ENCODE results near the gene DAZAP1.

The DAZAP1 gene
- total RNA-seq: 141 to 150 (median 144) reads per million in 3 donors

- H3K4me3 ChIP-seq (ENCODE audit: insufficient read depth, low read depth, low read length, poor library complexity, severe bottlenecking): peak within 1 kb of the TSS; percentile 96
- no peaks in the 10 kb centered on the region for H3K9me3 ChIP-seq (ENCODE audit: control insufficient read depth, low read length)
- peak; percentile 16 to 29 (median 29) for DNase-seq
- no peaks in the 10 kb centered on the region for H3K27me3 ChIP-seq (replicated peaks; ENCODE audit: control insufficient read depth, insufficient read depth, low read length, poor library complexity, severe bottlenecking)
- H3K36me3 ChIP-seq (ENCODE audit: control insufficient read depth, insufficient read depth, low read length): no peaks in the 10 kb centered on the region
- peak within 1 kb of the TSS; percentile 95 for H3K27ac ChIP-seq (ENCODE audit: insufficient read depth, low read length, poor library complexity, severe bottlenecking)
- H3K4me1 ChIP-seq (ENCODE audit: control insufficient read depth, insufficient read depth, low read length, poor library complexity, severe bottlenecking): peaks cover 47% of the 10 kb centered on the region
These were observed at the start of gene DAZAP1 for GRCh38 chr19:1407528-1408299. Gene DAZAP1 (plus strand): TSS chr19:1407586. CDS start chr19:1407774, 188 bp downstream.

DNA sequence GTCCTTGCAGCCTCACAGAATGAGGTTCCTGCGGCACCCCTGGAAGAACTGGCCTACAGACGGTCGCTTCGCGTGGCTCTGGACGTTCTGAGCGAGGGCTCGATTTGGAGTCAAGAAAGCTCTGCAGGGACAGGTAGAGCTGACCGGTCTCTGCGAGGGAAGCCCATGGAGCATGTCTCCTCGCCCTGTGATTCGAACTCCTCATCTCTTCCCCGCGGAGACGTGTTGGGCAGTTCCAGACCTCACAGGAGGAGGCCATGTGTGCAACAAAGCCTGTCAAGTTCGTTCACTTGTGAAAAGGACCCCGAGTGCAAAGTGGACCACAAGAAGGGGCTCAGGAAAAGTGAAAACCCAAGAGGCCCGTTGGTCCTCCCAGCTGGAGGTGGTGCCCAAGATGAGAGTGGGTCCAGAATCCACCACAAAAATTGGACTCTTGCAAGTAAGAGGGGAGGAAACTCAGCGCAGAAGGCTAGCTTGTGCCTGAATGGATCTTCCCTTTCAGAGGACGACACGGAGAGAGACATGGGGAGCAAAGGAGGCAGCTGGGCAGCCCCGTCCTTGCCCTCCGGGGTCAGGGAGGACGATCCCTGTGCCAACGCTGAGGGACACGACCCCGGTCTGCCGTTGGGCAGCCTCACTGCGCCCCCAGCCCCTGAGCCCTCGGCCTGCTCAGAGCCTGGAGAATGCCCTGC, 47.1 kb upstream of the DAZAP1 start:
- Histone ChIP-seq H3K9me3 (ENCODE audit: control insufficient read depth, low read length) (no peaks in the 10 kb centered on the region), H3K4me1 (ENCODE audit: control insufficient read depth, insufficient read depth, low read length, poor library complexity, severe bottlenecking) (peaks cover 13% of the 10 kb centered on the region), H3K4me3 (ENCODE audit: insufficient read depth, low read depth, low read length, poor library complexity, severe bottlenecking) (no peak overlapping the region), H3K27ac (ENCODE audit: insufficient read depth, low read length, poor library complexity, severe bottlenecking) (no peak overlapping the region), H3K27me3 (replicated peaks; ENCODE audit: control insufficient read depth, insufficient read depth, low read length, poor library complexity, severe bottlenecking) (no peaks in the 10 kb centered on the region), H3K36me3 (ENCODE audit: control insufficient read depth, insufficient read depth, low read length) (peaks cover 15% of the 10 kb centered on the region)
- no peak for DNase-seq

GRCh38 chr19:1360818-1361461, 46.4 kb upstream of the DAZAP1 start:
- no peaks in the 10 kb centered on the region for H3K27me3 ChIP-seq (replicated peaks; ENCODE audit: control insufficient read depth, insufficient read depth, low read length, poor library complexity, severe bottlenecking)
- H3K36me3 ChIP-seq (ENCODE audit: control insufficient read depth, insufficient read depth, low read length): peaks cover 15% of the 10 kb centered on the region
- no peaks in the 10 kb centered on the region for H3K9me3 ChIP-seq (ENCODE audit: control insufficient read depth, low read length)
- H3K4me3 ChIP-seq (ENCODE audit: insufficient read depth, low read depth, low read length, poor library complexity, severe bottlenecking): no peak overlapping the region
- H3K27ac ChIP-seq (ENCODE audit: insufficient read depth, low read length, poor library complexity, severe bottlenecking): no peak overlapping the region
- peaks cover 7% of the 10 kb centered on the region for H3K4me1 ChIP-seq (ENCODE audit: control insufficient read depth, insufficient read depth, low read length, poor library complexity, severe bottlenecking)
- no peak for DNase-seq

DNA sequence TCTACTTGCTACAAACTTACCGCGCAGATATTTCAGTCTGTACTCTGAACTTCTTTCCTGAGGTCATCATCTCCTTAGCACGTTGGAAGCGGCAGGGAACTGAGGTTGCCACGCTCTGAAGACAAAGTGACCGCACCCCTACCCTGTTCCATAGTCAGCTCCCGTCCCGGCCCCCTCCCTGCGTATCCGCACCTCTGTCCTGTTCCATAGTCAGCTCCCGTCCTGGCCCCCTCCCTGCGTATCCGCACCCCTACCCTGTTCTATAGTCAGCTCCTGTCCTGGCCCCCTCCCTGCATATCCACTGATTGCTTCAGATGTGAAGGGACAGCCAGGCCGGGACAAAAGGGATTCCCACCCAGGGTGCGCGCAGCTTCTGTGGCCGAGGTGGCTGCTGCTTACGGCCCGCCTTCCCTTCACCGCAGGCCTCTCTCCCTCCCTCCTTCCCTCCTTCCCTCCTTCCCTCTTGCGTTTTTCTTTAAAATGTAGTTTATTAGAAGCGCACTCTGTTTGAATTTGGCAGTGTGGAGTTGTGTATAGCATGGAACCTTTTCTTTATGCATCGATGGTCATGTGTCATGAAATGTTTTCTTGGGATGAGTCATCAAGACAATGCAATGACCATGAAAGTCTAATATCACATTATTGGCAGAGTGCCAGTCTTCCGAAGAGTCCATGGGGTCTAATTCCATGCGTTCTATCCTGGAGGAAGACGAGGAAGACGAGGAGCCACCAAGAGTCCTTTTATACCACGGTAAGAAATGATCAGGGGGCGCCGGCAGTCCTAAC, 45.6 kb upstream of the DAZAP1 start:
- H3K27ac ChIP-seq (ENCODE audit: insufficient read depth, low read length, poor library complexity, severe bottlenecking): no peak overlapping the region
- no peak overlapping the region for H3K4me3 ChIP-seq (ENCODE audit: insufficient read depth, low read depth, low read length, poor library complexity, severe bottlenecking)
- H3K9me3 ChIP-seq (ENCODE audit: control insufficient read depth, low read length): no peaks in the 10 kb centered on the region
- DNase-seq: no peak
- H3K4me1 ChIP-seq (ENCODE audit: control insufficient read depth, insufficient read depth, low read length, poor library complexity, severe bottlenecking): peaks cover 7% of the 10 kb centered on the region
- peaks cover 18% of the 10 kb centered on the region for H3K36me3 ChIP-seq (ENCODE audit: control insufficient read depth, insufficient read depth, low read length)
- H3K27me3 ChIP-seq (replicated peaks; ENCODE audit: control insufficient read depth, insufficient read depth, low read length, poor library complexity, severe bottlenecking): no peaks in the 10 kb centered on the region

- no peaks in the 10 kb centered on the region for H3K27me3 ChIP-seq (replicated peaks; ENCODE audit: control insufficient read depth, insufficient read depth, low read length, poor library complexity, severe bottlenecking)
- DNase-seq: no peak
- no peak overlapping the region for H3K27ac ChIP-seq (ENCODE audit: insufficient read depth, low read length, poor library complexity, severe bottlenecking)
- peaks cover 7% of the 10 kb centered on the region for H3K4me1 ChIP-seq (ENCODE audit: control insufficient read depth, insufficient read depth, low read length, poor library complexity, severe bottlenecking)
- no peaks in the 10 kb centered on the region for H3K9me3 ChIP-seq (ENCODE audit: control insufficient read depth, low read length)
- no peak overlapping the region for H3K4me3 ChIP-seq (ENCODE audit: insufficient read depth, low read depth, low read length, poor library complexity, severe bottlenecking)
- H3K36me3 ChIP-seq (ENCODE audit: control insufficient read depth, insufficient read depth, low read length): peaks cover 14% of the 10 kb centered on the region
These were observed 44.8 kb upstream of the DAZAP1 start for GRCh38 chr19:1362387-1363257.

DNA sequence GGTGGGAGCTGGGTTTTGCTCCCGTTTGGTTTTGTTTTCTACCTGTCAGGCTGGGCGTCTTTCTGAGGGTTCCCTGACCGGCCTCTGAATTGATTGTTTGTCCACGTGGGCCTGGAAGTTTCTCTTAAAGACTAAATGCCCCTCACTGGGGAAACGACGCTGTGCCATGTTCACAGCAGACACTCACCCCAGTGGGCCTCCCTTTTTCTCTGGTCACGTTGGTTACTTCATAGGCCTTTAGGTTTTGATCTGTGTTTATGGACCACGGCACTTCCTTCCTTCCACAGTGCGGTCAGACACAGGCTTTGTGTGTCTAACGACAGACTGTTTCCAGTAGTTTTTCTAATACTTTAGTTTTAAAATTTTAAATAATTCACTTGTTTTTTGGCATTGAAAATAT, 43.8 kb upstream of the DAZAP1 start:
- Histone ChIP-seq H3K9me3 (ENCODE audit: control insufficient read depth, low read length) (no peaks in the 10 kb centered on the region), H3K27ac (ENCODE audit: insufficient read depth, low read length, poor library complexity, severe bottlenecking) (no peak overlapping the region), H3K27me3 (replicated peaks; ENCODE audit: control insufficient read depth, insufficient read depth, low read length, poor library complexity, severe bottlenecking) (no peaks in the 10 kb centered on the region), H3K4me1 (ENCODE audit: control insufficient read depth, insufficient read depth, low read length, poor library complexity, severe bottlenecking) (peaks cover 7% of the 10 kb centered on the region), H3K4me3 (ENCODE audit: insufficient read depth, low read depth, low read length, poor library complexity, severe bottlenecking) (no peak overlapping the region), H3K36me3 (ENCODE audit: control insufficient read depth, insufficient read depth, low read length) (peaks cover 10% of the 10 kb centered on the region)
- DNase-seq: peak in 1 of 3 donors; percentile 23

GRCh38 chr19:1364070-1364704, 43.2 kb upstream of the DAZAP1 start:
- H3K36me3 ChIP-seq (ENCODE audit: control insufficient read depth, insufficient read depth, low read length): peaks cover 6% of the 10 kb centered on the region
- no peak overlapping the region for H3K27ac ChIP-seq (ENCODE audit: insufficient read depth, low read length, poor library complexity, severe bottlenecking)
- H3K4me3 ChIP-seq (ENCODE audit: insufficient read depth, low read depth, low read length, poor library complexity, severe bottlenecking): no peak overlapping the region
- DNase-seq: no peak
- peaks cover 7% of the 10 kb centered on the region for H3K4me1 ChIP-seq (ENCODE audit: control insufficient read depth, insufficient read depth, low read length, poor library complexity, severe bottlenecking)
- no peaks in the 10 kb centered on the region for H3K27me3 ChIP-seq (replicated peaks; ENCODE audit: control insufficient read depth, insufficient read depth, low read length, poor library complexity, severe bottlenecking)
- no peaks in the 10 kb centered on the region for H3K9me3 ChIP-seq (ENCODE audit: control insufficient read depth, low read length)

DNA sequence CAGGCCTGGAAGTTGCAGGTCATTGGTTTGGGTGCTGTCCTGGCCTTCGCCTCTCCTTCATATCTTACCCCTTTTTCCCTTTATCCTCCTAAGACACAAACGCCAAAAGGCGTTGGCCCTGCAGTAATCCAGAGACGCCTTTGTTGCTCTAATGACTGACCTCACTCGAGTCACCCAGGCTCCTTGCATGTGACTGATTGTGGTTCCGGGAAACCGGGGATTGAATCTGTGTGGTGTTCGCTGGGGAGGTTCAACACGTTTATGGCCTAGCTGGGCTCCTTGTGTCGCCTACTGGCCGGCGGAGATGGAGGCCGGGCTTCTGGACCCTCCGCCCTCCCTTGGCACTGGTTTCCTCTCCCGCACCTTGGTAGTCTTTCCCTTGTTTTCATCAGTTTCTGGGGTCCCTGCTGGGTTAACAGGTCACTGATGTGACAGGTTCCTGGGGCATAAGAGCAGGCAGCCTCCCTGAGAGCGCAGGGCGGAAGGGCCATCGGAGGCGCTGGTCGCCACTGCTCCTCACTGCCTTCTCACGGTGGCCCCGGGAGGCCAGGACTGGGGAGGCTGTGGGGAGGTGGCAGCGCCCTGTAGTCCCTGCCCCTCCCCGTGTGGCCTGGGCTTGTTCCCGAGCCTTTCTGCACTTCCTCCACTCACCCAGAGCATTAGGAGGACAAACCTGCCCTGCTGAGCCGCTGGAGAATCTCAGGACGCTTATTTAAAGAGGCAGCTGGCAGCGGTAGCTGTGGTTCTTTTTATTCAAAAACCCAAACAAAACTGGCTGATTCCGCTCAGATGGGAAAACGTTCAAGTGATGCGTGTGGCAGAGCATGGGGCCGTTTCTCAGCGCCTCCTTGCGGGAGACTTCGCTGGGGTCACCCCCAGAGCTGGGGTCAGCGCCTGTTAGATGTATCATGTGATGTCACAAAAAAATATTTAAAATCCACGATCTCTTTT, 41.8 kb upstream of the DAZAP1 start:
- Histone ChIP-seq H3K4me1 (ENCODE audit: control insufficient read depth, insufficient read depth, low read length, poor library complexity, severe bottlenecking) (peaks cover 7% of the 10 kb centered on the region), H3K9me3 (ENCODE audit: control insufficient read depth, low read length) (no peaks in the 10 kb centered on the region), H3K27me3 (replicated peaks; ENCODE audit: control insufficient read depth, insufficient read depth, low read length, poor library complexity, severe bottlenecking) (no peaks in the 10 kb centered on the region), H3K36me3 (ENCODE audit: control insufficient read depth, insufficient read depth, low read length) (peaks cover 7% of the 10 kb centered on the region), H3K27ac (ENCODE audit: insufficient read depth, low read length, poor library complexity, severe bottlenecking) (no peak overlapping the region), H3K4me3 (ENCODE audit: insufficient read depth, low read depth, low read length, poor library complexity, severe bottlenecking) (no peak overlapping the region)
- DNase-seq: no peak
